ENCODE measurements around the gene CFAP61.

DNA sequence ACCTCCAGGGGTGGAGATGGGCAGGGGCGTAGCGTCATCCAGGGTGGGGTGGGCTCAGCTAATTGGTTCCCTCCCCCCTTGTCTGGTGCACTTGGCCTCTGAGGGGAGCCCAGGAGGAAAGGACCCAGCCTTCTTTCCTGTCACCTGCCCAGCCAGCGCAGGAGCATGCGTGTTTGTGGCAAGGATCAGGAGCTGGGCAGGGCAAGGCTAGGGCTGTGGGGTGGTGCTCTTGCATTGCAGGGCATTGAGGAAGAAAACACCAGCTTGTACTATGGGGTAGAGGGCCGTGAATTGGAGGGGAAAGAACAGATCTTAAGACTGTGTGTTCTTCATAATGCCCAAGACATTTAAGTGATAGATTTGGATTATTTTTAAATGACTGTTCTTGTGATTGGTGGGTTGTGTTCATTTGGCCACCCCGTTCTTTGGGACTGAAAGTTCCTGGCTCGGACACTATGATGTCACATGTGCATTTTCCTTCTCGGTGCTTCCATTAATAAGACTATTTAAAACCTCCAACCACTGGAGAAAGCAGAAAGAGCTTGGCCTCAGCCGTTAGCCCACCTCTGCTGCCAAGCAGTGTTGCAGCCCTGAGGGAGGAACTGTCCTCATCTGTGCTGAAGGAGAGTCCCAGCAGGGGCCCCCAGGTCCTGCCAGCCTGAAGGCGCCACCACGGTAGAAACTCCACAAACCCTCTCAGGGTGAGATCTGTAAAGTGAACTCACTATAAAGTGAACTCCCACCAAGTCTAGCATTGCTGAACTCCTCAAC is 179.4 kb downstream of the CFAP61 start:
- TF ChIP-seq, protein P1, sequence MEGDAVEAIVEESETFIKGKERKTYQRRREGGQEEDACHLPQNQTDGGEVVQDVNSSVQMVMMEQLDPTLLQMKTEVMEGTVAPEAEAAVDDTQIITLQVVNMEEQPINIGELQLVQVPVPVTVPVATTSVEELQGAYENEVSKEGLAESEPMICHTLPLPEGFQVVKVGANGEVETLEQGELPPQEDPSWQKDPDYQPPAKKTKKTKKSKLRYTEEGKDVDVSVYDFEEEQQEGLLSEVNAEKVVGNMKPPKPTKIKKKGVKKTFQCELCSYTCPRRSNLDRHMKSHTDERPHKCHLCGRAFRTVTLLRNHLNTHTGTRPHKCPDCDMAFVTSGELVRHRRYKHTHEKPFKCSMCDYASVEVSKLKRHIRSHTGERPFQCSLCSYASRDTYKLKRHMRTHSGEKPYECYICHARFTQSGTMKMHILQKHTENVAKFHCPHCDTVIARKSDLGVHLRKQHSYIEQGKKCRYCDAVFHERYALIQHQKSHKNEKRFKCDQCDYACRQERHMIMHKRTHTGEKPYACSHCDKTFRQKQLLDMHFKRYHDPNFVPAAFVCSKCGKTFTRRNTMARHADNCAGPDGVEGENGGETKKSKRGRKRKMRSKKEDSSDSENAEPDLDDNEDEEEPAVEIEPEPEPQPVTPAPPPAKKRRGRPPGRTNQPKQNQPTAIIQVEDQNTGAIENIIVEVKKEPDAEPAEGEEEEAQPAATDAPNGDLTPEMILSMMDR (IDR thresholded peaks at IDR 0.05) = no peak
- no peak for TF ChIP-seq EP300 (IDR thresholded peaks at IDR 0.05)
